HepG2 (cell line): Measurements from ENCODE around the gene FOSB. TPM values are rescaled to one million over a fixed set of nuclear protein-coding genes. Genes with fewer than 3 reads are reported as not detected.

Experiments
- AGO1 ChIP-seq: fragments of 200-400 bp; formaldehyde crosslinking; IDR thresholded peaks from 2 replicates; pipeline ENCODE4 v1.6.1; 2017; ENCODE audit warnings: mild to moderate bottlenecking, low read depth, low read length, moderate library complexity; ENCODE audit not compliant: poor library complexity, severe bottlenecking
- BHLHE40 ChIP-seq: IDR thresholded peaks from 2 replicates; pipeline ENCODE4 v1.6.1; 2011; ENCODE audit warnings: low read length, improper control_type of control experiment
- CBX1 ChIP-seq: IDR thresholded peaks from one replicate; pipeline ENCODE4 v1.6.1; 2016; ENCODE audit warnings: antibody characterized with exemption, low read depth
- CHCHD3 ChIP-seq: sonication (generic); formaldehyde crosslinking; IDR thresholded peaks from 2 replicates; pipeline ENCODE4 v1.8.0; 2022; ENCODE audit warnings: mild to moderate bottlenecking, missing genetic modification reagents, moderate library complexity
- IRF1 ChIP-seq: sonication (generic); formaldehyde crosslinking; IDR thresholded peaks from 2 replicates; pipeline ENCODE4 v1.4.0; 2020; ENCODE audit warnings: low read depth, mild to moderate bottlenecking, missing genetic modification reagents
- IRX3 ChIP-seq: sonication (generic); formaldehyde crosslinking; IDR thresholded peaks from 2 replicates; pipeline ENCODE4 v1.8.1; 2023; ENCODE audit warnings: mild to moderate bottlenecking, low read depth, missing genetic modification reagents, borderline replicate concordance
- JUN ChIP-seq: sonication (generic); formaldehyde crosslinking; IDR thresholded peaks from 2 replicates; pipeline ENCODE4 v1.4.0; 2020; ENCODE audit warnings: mild to moderate bottlenecking, missing genetic modification reagents
- NCOR1 ChIP-seq: fragments of 200-600 bp; sonication (generic); IDR thresholded peaks from 2 replicates; pipeline ENCODE4 v1.7.0; 2017; ENCODE audit warnings: antibody characterized with exemption, low read length, borderline replicate concordance
- PAF1 ChIP-seq: IDR thresholded peaks from 2 replicates; pipeline ENCODE4 v1.6.1; 2016; ENCODE audit warnings: missing genetic modification reagents, missing compliant biosample characterization
- SMYD3 ChIP-seq: sonication (generic); formaldehyde crosslinking; IDR thresholded peaks from 2 replicates; pipeline ENCODE4 v1.8.1; 2023; ENCODE audit warnings: mild to moderate bottlenecking, missing genetic modification reagents
- SRF ChIP-seq: IDR thresholded peaks from 2 replicates; pipeline ENCODE4 v1.6.1; 2011; ENCODE audit warnings: mild to moderate bottlenecking, low read depth, low read length, moderate library complexity
- ZC3H13 ChIP-seq: sonication (generic); formaldehyde crosslinking; IDR thresholded peaks from 2 replicates; pipeline ENCODE4 v1.8.1; 2023; ENCODE audit warnings: mild to moderate bottlenecking, missing genetic modification reagents, moderate library complexity
- ZNF224 ChIP-seq: sonication (generic); formaldehyde crosslinking; IDR thresholded peaks from 2 replicates; pipeline ENCODE4 v1.5.0; 2020; ENCODE audit warnings: mild to moderate bottlenecking, missing genetic modification reagents
- ZNF260 ChIP-seq: sonication (generic); formaldehyde crosslinking; IDR thresholded peaks from 2 replicates; pipeline ENCODE4 v1.4.0; 2020; ENCODE audit warnings: missing genetic modification reagents, low read depth, mild to moderate bottlenecking, borderline replicate concordance
- ZNF431 ChIP-seq: sonication (generic); formaldehyde crosslinking; IDR thresholded peaks from 2 replicates; pipeline ENCODE4 v1.9.0; 2022; ENCODE audit warnings: missing genetic modification reagents, low read depth, mild to moderate bottlenecking, borderline replicate concordance
- ZNF496 ChIP-seq: sonication (generic); formaldehyde crosslinking; IDR thresholded peaks from 2 replicates; pipeline ENCODE4 v1.8.1; 2023; ENCODE audit warnings: mild to moderate bottlenecking, moderate library complexity, missing genetic modification reagents; ENCODE audit not compliant: insufficient replicate concordance
- ZNF549 ChIP-seq: sonication (generic); formaldehyde crosslinking; IDR thresholded peaks from 2 replicates; pipeline ENCODE4 v1.5.0; 2020; ENCODE audit warnings: missing genetic modification reagents
- ZNF552 ChIP-seq: sonication (generic); formaldehyde crosslinking; IDR thresholded peaks from 2 replicates; pipeline ENCODE4 v1.9.0; 2022; ENCODE audit warnings: missing genetic modification reagents, mild to moderate bottlenecking, borderline replicate concordance
- ZNF558 ChIP-seq: sonication (generic); formaldehyde crosslinking; IDR thresholded peaks from 2 replicates; pipeline ENCODE4 v1.9.0; 2022; ENCODE audit warnings: mild to moderate bottlenecking, missing genetic modification reagents, borderline replicate concordance
- ZNF629 ChIP-seq: sonication (generic); formaldehyde crosslinking; conservative IDR thresholded peaks from 2 replicates; pipeline ENCODE4 v1.5.0; 2020; ENCODE audit warnings: missing genetic modification reagents
- ZNF772 ChIP-seq: sonication (generic); formaldehyde crosslinking; IDR thresholded peaks from 2 replicates; pipeline ENCODE4 v1.5.0; 2020; ENCODE audit warnings: mild to moderate bottlenecking, missing genetic modification reagents
- polyA plus RNA-seq, 8 experiments: library from polyadenylated mRNA; depleted of rRNA in 3 of 8; stranded (reverse) in 7 of 8; unstranded in 1 of 8; fragments of >200 nt; fragmentation: Illumina TruSeq in 4 of 8; extraction: Trizol in 4 of 8; gene quantifications; 2 replicates each; pipeline versions ENCODE4 v1.2.1 to v1.2.3, GENCODE V29; 2011 to 2016; ENCODE audit warnings: low read depth in 4 of 8, missing spikeins in 1 of 8, mixed read lengths in 1 of 8; ENCODE audit not compliant: insufficient read depth in 1 of 8
- total RNA-seq, 5 experiments: library from RNA; depleted of rRNA; stranded (reverse); fragments of >200 nt; fragmentation: Illumina TruSeq; extraction: Trizol; gene quantifications; 2 replicates each; pipeline ENCODE4 v1.2.3, GENCODE V29; 2016; ENCODE audit warnings: low read depth in 1 of 5
- TF ChIP-seq, protein P1 (sequence below): sonication (generic); formaldehyde crosslinking; IDR thresholded peaks from 2 replicates; pipeline ENCODE4 v1.5.0; 2020; ENCODE audit warnings: mild to moderate bottlenecking, missing genetic modification reagents

The FOSB gene
- total and polyA plus RNA-seq, 2 of the 13 experiments (the other 11 are each of a cell fraction or from before 2014, with no cell fraction given), result 2.8 to 6.0 TPM

- TF ChIP-seq, protein P1, sequence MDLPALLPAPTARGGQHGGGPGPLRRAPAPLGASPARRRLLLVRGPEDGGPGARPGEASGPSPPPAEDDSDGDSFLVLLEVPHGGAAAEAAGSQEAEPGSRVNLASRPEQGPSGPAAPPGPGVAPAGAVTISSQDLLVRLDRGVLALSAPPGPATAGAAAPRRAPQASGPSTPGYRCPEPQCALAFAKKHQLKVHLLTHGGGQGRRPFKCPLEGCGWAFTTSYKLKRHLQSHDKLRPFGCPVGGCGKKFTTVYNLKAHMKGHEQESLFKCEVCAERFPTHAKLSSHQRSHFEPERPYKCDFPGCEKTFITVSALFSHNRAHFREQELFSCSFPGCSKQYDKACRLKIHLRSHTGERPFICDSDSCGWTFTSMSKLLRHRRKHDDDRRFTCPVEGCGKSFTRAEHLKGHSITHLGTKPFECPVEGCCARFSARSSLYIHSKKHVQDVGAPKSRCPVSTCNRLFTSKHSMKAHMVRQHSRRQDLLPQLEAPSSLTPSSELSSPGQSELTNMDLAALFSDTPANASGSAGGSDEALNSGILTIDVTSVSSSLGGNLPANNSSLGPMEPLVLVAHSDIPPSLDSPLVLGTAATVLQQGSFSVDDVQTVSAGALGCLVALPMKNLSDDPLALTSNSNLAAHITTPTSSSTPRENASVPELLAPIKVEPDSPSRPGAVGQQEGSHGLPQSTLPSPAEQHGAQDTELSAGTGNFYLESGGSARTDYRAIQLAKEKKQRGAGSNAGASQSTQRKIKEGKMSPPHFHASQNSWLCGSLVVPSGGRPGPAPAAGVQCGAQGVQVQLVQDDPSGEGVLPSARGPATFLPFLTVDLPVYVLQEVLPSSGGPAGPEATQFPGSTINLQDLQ (CRISPR knock-in tag), result no peak; the same call in 1 of the 2 replicates
- TF ChIP-seq CHCHD3 (CRISPR knock-in tag), result 0 out of 2 replicates have a peak, but pooled peaks have one; percentile 15
- TF ChIP-seq ZNF772 (CRISPR knock-in tag), result peak; percentile 94
- peak; percentile 63; the same call in 1 of the 2 replicates for TF ChIP-seq ZNF558 (CRISPR knock-in tag)
- no peak for TF ChIP-seq ZNF629 (CRISPR knock-in tag)
- TF ChIP-seq PAF1 (CRISPR knock-in tag), result no peak
- TF ChIP-seq SMYD3 (CRISPR knock-in tag), result 0 out of 2 replicates have a peak, but pooled peaks have one; percentile 50
- no peak; the same call in 1 of the 2 replicates for TF ChIP-seq ZC3H13
- TF ChIP-seq ZNF224 (CRISPR knock-in tag), result peak; percentile 37; the same call in 1 of the 2 replicates
- no peak for TF ChIP-seq BHLHE40
- TF ChIP-seq ZNF496 (CRISPR knock-in tag), result no peak
- TF ChIP-seq ZNF552 (CRISPR knock-in tag), result no peak; the same call in 1 of the 2 replicates
- TF ChIP-seq AGO1, result peak; percentile 57
- no peak; the same call in 1 of the 2 replicates for TF ChIP-seq ZNF431 (CRISPR knock-in tag)
- no peak for TF ChIP-seq ZNF549 (CRISPR knock-in tag)
- TF ChIP-seq IRF1 (CRISPR knock-in tag), result no peak
- TF ChIP-seq JUN (CRISPR knock-in tag), result peak; percentile 69; the same call in 1 of the 2 replicates
- no peak for TF ChIP-seq SRF
- TF ChIP-seq NCOR1, result no peak
- no peak for TF ChIP-seq ZNF260 (CRISPR knock-in tag)
- peak; percentile 38 for TF ChIP-seq CBX1
- no peak for TF ChIP-seq IRX3 (CRISPR knock-in tag)
Measured at GRCh38 chr19:45423589-45424190, 44.1 kb upstream of the FOSB start, which contains the start of gene ERCC1 (continued).
